C4-2B (cell line): ENCODE results near the gene LHFPL2.

Source experiments
- ZFX ChIP-seq: fragments of 450-650 bp; IDR thresholded peaks from 2 replicates; pipeline ENCODE4 v1.6.1; 2017
- TF ChIP-seq, protein P1 (sequence below): fragments of 450-650 bp; conservative IDR thresholded peaks from 2 replicates; pipeline ENCODE4 v1.5.1; 2017; ENCODE audit warnings: mild to moderate bottlenecking

DNA sequence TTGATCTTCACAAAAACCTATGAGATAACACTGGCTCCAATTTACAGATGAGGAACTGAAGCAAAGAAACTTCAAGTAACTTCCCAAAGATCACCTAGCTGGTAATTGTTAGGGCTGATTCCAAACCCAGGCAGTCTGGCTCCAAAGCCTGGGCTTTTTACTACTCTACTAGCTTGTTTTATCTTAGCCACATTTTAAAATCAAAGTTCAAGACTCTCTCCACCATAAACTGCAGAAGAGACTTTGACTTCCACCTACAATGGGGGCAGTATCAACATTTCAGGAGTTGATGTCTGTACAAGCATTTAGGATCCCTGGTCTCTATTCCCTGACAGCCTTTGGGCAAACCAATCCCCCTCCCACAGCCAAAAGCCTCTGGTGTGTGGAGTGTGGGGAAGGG is 33.8 kb downstream of the LHFPL2 start:
- TF ChIP-seq, protein P1, sequence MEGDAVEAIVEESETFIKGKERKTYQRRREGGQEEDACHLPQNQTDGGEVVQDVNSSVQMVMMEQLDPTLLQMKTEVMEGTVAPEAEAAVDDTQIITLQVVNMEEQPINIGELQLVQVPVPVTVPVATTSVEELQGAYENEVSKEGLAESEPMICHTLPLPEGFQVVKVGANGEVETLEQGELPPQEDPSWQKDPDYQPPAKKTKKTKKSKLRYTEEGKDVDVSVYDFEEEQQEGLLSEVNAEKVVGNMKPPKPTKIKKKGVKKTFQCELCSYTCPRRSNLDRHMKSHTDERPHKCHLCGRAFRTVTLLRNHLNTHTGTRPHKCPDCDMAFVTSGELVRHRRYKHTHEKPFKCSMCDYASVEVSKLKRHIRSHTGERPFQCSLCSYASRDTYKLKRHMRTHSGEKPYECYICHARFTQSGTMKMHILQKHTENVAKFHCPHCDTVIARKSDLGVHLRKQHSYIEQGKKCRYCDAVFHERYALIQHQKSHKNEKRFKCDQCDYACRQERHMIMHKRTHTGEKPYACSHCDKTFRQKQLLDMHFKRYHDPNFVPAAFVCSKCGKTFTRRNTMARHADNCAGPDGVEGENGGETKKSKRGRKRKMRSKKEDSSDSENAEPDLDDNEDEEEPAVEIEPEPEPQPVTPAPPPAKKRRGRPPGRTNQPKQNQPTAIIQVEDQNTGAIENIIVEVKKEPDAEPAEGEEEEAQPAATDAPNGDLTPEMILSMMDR: no peak
- no peak for TF ChIP-seq ZFX
